CD4-positive, alpha-beta T cell (primary cell): ENCODE results near the gene IFNAR2. TPM values are rescaled to one million over a fixed set of nuclear protein-coding genes. Genes with fewer than 3 reads are reported as not detected.
"Not testable (repeated sequence)": the region's sequence is repeated elsewhere in the genome, so short reads cannot be mapped to it uniquely, and the experiment has no call there.

Source experiments
- ATAC-seq: fragments of 200-7000 bp; cut with Tn5 transposase; one replicate; pipeline ENCODE4 v1.10.0; 2022; ENCODE audit warnings: mild to moderate bottlenecking; ENCODE audit not compliant: poor library complexity
- CTCF ChIA-PET: fragments of 350-600 bp; sonication (Branson Sonifier 250); formaldehyde crosslinking; loops from one replicate; lab custom pipeline; 2021; ENCODE audit warnings: antibody characterized with exemption, inconsistent platforms; lab: Charles Lee
- POLR2A ChIA-PET: fragments of 350-600 bp; sonication (Branson Sonifier 250); formaldehyde crosslinking; loops from one replicate; lab custom pipeline; 2021; ENCODE audit warnings: antibody characterized with exemption, inconsistent platforms; lab: Charles Lee
- DNase-seq, 14 experiments: peaks; one replicate each; pipeline ENCODE4 v3.0.0-alpha.2; 2013 to 2020; ENCODE audit warnings: mixed read lengths in 2 of 14
- H3K27ac ChIP-seq, 2 donors: one replicate each; pipeline versions ENCODE4 v1.5.1 to v1.7.0; 2013; ENCODE audit warnings: low read length in 2 of 2, low read depth in 1 of 2, mild to moderate bottlenecking in 1 of 2
- H3K27me3 ChIP-seq, 2 experiments: 1 replicate in 1 of 2; 2 replicates in 1 of 2; pipeline versions ENCODE4 v1.6.1 to v1.7.0; 2013; ENCODE audit warnings: low read length in 2 of 2, control low read depth in 1 of 2, mild to moderate bottlenecking in 1 of 2, moderate library complexity in 1 of 2; ENCODE audit not compliant: insufficient read depth in 2 of 2, control insufficient read depth in 1 of 2
- H3K36me3 ChIP-seq: one replicate; pipeline ENCODE4 v1.6.1; 2013; ENCODE audit warnings: low read length, control low read depth; ENCODE audit not compliant: insufficient read depth
- H3K4me1 ChIP-seq: one replicate; pipeline ENCODE4 v1.6.1; 2013; ENCODE audit warnings: low read length, control low read depth; ENCODE audit not compliant: insufficient read depth
- H3K4me3 ChIP-seq: one replicate; pipeline ENCODE4 v1.5.1; 2013; ENCODE audit warnings: mild to moderate bottlenecking, low read length, moderate library complexity
- H3K9me3 ChIP-seq, 2 experiments: 1 replicate in 1 of 2; 2 replicates in 1 of 2; pipeline versions ENCODE4 v1.6.1 to v1.7.0; 2013; ENCODE audit warnings: low read length in 2 of 2, mild to moderate bottlenecking in 2 of 2, control low read depth in 1 of 2, moderate library complexity in 1 of 2; ENCODE audit not compliant: control insufficient read depth in 1 of 2, insufficient read depth in 1 of 2
- H3K27ac Mint-ChIP-seq: one replicate; pipeline ENCODE4 v1.8.0; 2020; ENCODE audit warnings: mixed read lengths
- H3K27me3 Mint-ChIP-seq: one replicate; pipeline ENCODE4 v1.8.0; 2021; ENCODE audit warnings: mixed read lengths
- H3K36me3 Mint-ChIP-seq: one replicate; pipeline ENCODE4 v1.8.0; 2021; ENCODE audit warnings: low read depth, mixed read lengths
- H3K4me1 Mint-ChIP-seq: one replicate; pipeline ENCODE4 v1.8.0; 2021; ENCODE audit warnings: low read depth, mixed read lengths
- H3K4me3 Mint-ChIP-seq: one replicate; pipeline ENCODE4 v1.8.0; 2020; ENCODE audit warnings: mild to moderate bottlenecking, mixed read lengths
- H3K9me3 Mint-ChIP-seq: one replicate; pipeline ENCODE4 v1.8.0; 2020; ENCODE audit warnings: mixed read lengths
- CTCF ChIP-seq: fragments of 200-600 bp; IDR thresholded peaks from one replicate; pipeline ENCODE4 v1.8.0; 2022; ENCODE audit warnings: antibody characterized with exemption, mild to moderate bottlenecking
- intact Hi-C, 2 experiments: fragments of 100-400 bp; cut with DNase I in 1 of 2; cut with micrococcal nuclease in 1 of 2; formaldehyde crosslinking; loops; one replicate each; pipeline versions ENCODE4 v1.15.1 to v1.9.0; 2023 to 2025; cut with DNase I, micrococcal nuclease
- total RNA-seq, 174 experiments: library from RNA in 2 of 174; stranded (reverse) in 2 of 174; gene quantifications; one replicate each; pipeline ENCODE4 v1.2.3 and lab custom pipeline; 2021 to 2026

IFNAR2 gene
- total RNA-seq, 2 experiments from 2014 or later: 26.6 to 28.2 TPM

- ChIA-PET CTCF (interaction anchor here (1.1 to 1.5 kb wide), 2 partner anchors 16 to 112 kb away, joined by 3 read pairs; no protein-coding TSS in a partner anchor), POLR2A (interaction anchor here (0.6 kb wide), 1 partner anchor 61 kb away, joined by 3 read pairs; no protein-coding TSS in a partner anchor)
- TF ChIP-seq CTCF: no peak
- ATAC-seq (peak; percentile 40), DNase-seq (no peak)
- Histone ChIP-seq H3K4me1 (peaks cover 39% of the 10 kb centered on the region), H3K27me3 (no peaks in the 10 kb centered on the region), H3K27ac (peak overlapping the region; percentile 18), H3K36me3 (peaks cover 93% of the 10 kb centered on the region), H3K4me3 (no peak overlapping the region), H3K9me3 (no peaks in the 10 kb centered on the region)
- Mint-ChIP-seq H3K4me1 (peaks cover 72% of the 10 kb centered on the region), H3K27ac (peak overlapping the region; percentile 89), H3K36me3 (peaks cover 100% of the 10 kb centered on the region), H3K4me3 (no peak overlapping the region), H3K27me3 (no peaks in the 10 kb centered on the region), H3K9me3 (no peaks in the 10 kb centered on the region)
- intact Hi-C loops: loop anchor here (5.0 to 10.0 kb wide), 2 partner anchors 47 to 55 kb away; no protein-coding TSS in a partner anchor
These were observed 19.7 kb downstream of the IFNAR2 start for GRCh38 chr21:33249331-33250002.

DNA sequence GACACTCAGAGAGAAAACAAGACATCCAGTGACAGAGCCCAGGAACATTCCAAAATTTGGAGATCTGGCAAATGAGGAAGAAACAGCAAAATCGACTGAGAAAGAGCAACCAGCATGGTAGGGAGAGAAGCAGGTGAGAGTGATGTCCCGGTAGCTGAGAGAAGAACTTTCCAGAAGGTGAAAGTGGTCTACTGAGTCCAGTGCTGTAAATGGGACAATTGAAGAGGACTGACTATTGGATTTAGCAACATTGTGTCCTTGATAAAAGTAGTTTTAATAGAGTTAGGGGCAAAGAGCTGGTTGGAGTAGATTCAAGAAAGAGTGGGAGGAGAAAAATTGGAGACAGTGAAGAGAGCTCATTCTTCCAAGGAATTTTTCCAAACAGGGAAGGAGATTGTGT is 21.4 kb downstream of the IFNAR2 start:
- intact Hi-C loops: no loop called here
- no peak overlapping the region for H3K4me3 Mint-ChIP-seq

DNA sequence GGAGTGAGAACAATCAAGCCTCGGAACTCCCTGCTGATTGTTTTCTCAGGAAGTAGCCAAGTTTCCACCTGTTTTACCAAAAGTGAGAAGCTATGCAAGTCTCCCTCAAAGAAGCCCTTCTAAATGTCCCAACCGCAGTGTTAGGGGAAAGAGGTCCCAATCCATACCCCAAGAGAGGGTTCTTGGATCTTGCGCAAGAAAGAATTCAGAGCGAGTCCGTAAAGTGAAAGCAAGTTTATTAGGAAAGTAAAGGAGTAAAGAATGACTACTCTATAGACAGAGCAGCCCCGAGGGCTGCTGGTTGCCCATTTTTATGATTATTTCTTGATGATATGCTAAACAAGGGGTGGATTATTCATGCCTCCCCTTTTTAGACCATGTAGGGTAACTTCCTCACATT is 23.6 kb downstream of the IFNAR2 start:
- H3K27ac Mint-ChIP-seq, H3K9me3 Mint-ChIP-seq, ATAC-seq, CTCF ChIA-PET, POLR2A ChIA-PET, H3K27me3 Mint-ChIP-seq, H3K4me3 Mint-ChIP-seq, H3K27me3 ChIP-seq, H3K4me3 ChIP-seq, H3K27ac ChIP-seq, DNase-seq, intact Hi-C loops: not testable (repeated sequence)
- H3K36me3 ChIP-seq: peaks cover 95% of the 10 kb centered on the region
- H3K4me1 ChIP-seq: peaks cover 12% of the 10 kb centered on the region
- Mint-ChIP-seq H3K36me3 (peaks cover 100% of the 10 kb centered on the region), H3K4me1 (peaks cover 52% of the 10 kb centered on the region)
- peaks cover 4 to 14% of the 10 kb centered on the region in 2 experiments for H3K9me3 ChIP-seq

More for the DNA sequence above, 21.4 kb downstream of the IFNAR2 start:
- DNase-seq: no peak
- no peak for ATAC-seq
- no peaks in the 10 kb centered on the region for H3K27me3 Mint-ChIP-seq
- H3K4me3 ChIP-seq: no peak overlapping the region
- TF ChIP-seq CTCF: no peak
- peaks cover 66% of the 10 kb centered on the region for H3K4me1 Mint-ChIP-seq
- peaks cover 94% of the 10 kb centered on the region for H3K36me3 ChIP-seq
- POLR2A ChIA-PET: no interaction called here
- no peaks in the 10 kb centered on the region for H3K9me3 ChIP-seq
- H3K27me3 ChIP-seq: no peaks in the 10 kb centered on the region
- H3K36me3 Mint-ChIP-seq: peaks cover 100% of the 10 kb centered on the region
- H3K27ac Mint-ChIP-seq: peak overlapping the region; percentile 89
- H3K9me3 Mint-ChIP-seq: no peaks in the 10 kb centered on the region
- no peak overlapping the region for H3K27ac ChIP-seq
- H3K4me1 ChIP-seq: peaks cover 30% of the 10 kb centered on the region
- CTCF ChIA-PET: interaction anchor here (1.2 to 2.4 kb wide), 2 partner anchors 14 to 51 kb away, joined by 4 to 7 read pairs; no protein-coding TSS in a partner anchor
